DOHH2 (cell line): ENCODE measurements around the gene TMEM182.

ENCODE experiments used
- H3F3A ChIP-seq: fragments of 200-600 bp; sonication (generic), shearing (Covaris generic); 2 replicates; pipeline ENCODE4 v1.6.0; 2016; ENCODE audit warnings: antibody characterized with exemption, mild to moderate bottlenecking; ENCODE audit not compliant: control insufficient read depth, insufficient read depth
- H3K27ac ChIP-seq: fragments of 200-600 bp; sonication (generic); 2 replicates; pipeline ENCODE4 v1.5.1; 2014; ENCODE audit warnings: low read depth, mild to moderate bottlenecking, low read length, moderate library complexity
- H3K27me3 ChIP-seq: fragments of 200-600 bp; sonication (generic); 2 replicates; pipeline ENCODE4 v1.6.1; 2014; ENCODE audit warnings: mild to moderate bottlenecking, low read length, mixed read lengths; ENCODE audit not compliant: control insufficient read depth
- H3K36me3 ChIP-seq: fragments of 200-600 bp; sonication (generic); 2 replicates; pipeline ENCODE4 v1.6.1; 2014; ENCODE audit warnings: mild to moderate bottlenecking, low read length, moderate library complexity, mixed read lengths; ENCODE audit not compliant: control insufficient read depth
- H3K4me1 ChIP-seq: fragments of 200-600 bp; sonication (generic); 2 replicates; pipeline ENCODE4 v1.6.1; 2014; ENCODE audit warnings: mild to moderate bottlenecking, low read length, mixed read lengths; ENCODE audit not compliant: control insufficient read depth
- H3K4me2 ChIP-seq: fragments of 200-600 bp; sonication (generic); 2 replicates; pipeline ENCODE4 v1.6.0; 2014; ENCODE audit warnings: mild to moderate bottlenecking, low read length, moderate library complexity
- H3K4me3 ChIP-seq: fragments of 200-600 bp; sonication (generic); 2 replicates; pipeline ENCODE4 v1.5.1; 2014; ENCODE audit warnings: mild to moderate bottlenecking, low read length, mixed read lengths
- H3K79me2 ChIP-seq: fragments of 200-600 bp; sonication (generic); 2 replicates; pipeline ENCODE4 v1.6.1; 2014; ENCODE audit warnings: mild to moderate bottlenecking, low read length, mixed read lengths; ENCODE audit not compliant: control insufficient read depth
- H3K9me2 ChIP-seq: fragments of 200-600 bp; sonication (generic); replicated peaks from 2 replicates; pipeline ENCODE4 v1.6.1; 2014; ENCODE audit warnings: mild to moderate bottlenecking, low read length, mixed read lengths; ENCODE audit not compliant: control insufficient read depth
- H3K9me3 ChIP-seq: fragments of 200-600 bp; sonication (generic); 2 replicates; pipeline ENCODE4 v1.6.1; 2014; ENCODE audit warnings: antibody characterized with exemption, low read length, mixed read lengths; ENCODE audit not compliant: control insufficient read depth, insufficient read depth
- H4K20me1 ChIP-seq: fragments of 200-600 bp; sonication (generic); 2 replicates; pipeline ENCODE4 v1.6.0; 2014; ENCODE audit warnings: low read depth, mild to moderate bottlenecking, antibody characterized with exemption, low read length, moderate library complexity; ENCODE audit not compliant: control insufficient read depth, insufficient read depth
- EZH2phosphoT487 ChIP-seq: fragments of 200-600 bp; sonication (generic); IDR thresholded peaks from 2 replicates; pipeline ENCODE4 v1.6.1; 2017; ENCODE audit warnings: borderline replicate concordance, mild to moderate bottlenecking, antibody characterized with exemption, low read length, moderate library complexity, mixed read lengths
- TF ChIP-seq, protein P1 (sequence below): fragments of 200-600 bp; sonication (generic); IDR thresholded peaks from one replicate; pipeline ENCODE4 v1.5.1; 2014; ENCODE audit warnings: antibody characterized with exemption, mild to moderate bottlenecking, low read depth, low read length; ENCODE audit not compliant: poor library complexity, severe bottlenecking

Gene TMEM182

GRCh38 chr2:102782187-102782586 is 20.4 kb downstream of the TMEM182 start:
- no peaks in the 10 kb centered on the region for H3F3A ChIP-seq
- H4K20me1 ChIP-seq: no peaks in the 10 kb centered on the region
- no peaks in the 10 kb centered on the region for H3K4me1 ChIP-seq
- no peaks in the 10 kb centered on the region for H3K9me2 ChIP-seq
- TF ChIP-seq, protein P1, sequence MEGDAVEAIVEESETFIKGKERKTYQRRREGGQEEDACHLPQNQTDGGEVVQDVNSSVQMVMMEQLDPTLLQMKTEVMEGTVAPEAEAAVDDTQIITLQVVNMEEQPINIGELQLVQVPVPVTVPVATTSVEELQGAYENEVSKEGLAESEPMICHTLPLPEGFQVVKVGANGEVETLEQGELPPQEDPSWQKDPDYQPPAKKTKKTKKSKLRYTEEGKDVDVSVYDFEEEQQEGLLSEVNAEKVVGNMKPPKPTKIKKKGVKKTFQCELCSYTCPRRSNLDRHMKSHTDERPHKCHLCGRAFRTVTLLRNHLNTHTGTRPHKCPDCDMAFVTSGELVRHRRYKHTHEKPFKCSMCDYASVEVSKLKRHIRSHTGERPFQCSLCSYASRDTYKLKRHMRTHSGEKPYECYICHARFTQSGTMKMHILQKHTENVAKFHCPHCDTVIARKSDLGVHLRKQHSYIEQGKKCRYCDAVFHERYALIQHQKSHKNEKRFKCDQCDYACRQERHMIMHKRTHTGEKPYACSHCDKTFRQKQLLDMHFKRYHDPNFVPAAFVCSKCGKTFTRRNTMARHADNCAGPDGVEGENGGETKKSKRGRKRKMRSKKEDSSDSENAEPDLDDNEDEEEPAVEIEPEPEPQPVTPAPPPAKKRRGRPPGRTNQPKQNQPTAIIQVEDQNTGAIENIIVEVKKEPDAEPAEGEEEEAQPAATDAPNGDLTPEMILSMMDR: no peak
- TF ChIP-seq EZH2phosphoT487: no peak
- no peaks in the 10 kb centered on the region for H3K36me3 ChIP-seq
- H3K27me3 ChIP-seq: no peaks in the 10 kb centered on the region
- H3K9me3 ChIP-seq: no peaks in the 10 kb centered on the region
- no peak overlapping the region for H3K4me3 ChIP-seq
- H3K4me2 ChIP-seq: no peak overlapping the region
- no peak overlapping the region for H3K27ac ChIP-seq
- H3K79me2 ChIP-seq: no peaks in the 10 kb centered on the region

- no peak overlapping the region for H3K4me3 ChIP-seq
- no peaks in the 10 kb centered on the region for H3K9me3 ChIP-seq
- no peak overlapping the region for H3K4me2 ChIP-seq
- H3K9me2 ChIP-seq: no peaks in the 10 kb centered on the region
- no peaks in the 10 kb centered on the region for H3F3A ChIP-seq
- H3K4me1 ChIP-seq: no peaks in the 10 kb centered on the region
- H3K27me3 ChIP-seq: no peaks in the 10 kb centered on the region
- no peak overlapping the region for H3K27ac ChIP-seq
- H3K36me3 ChIP-seq: no peaks in the 10 kb centered on the region
- no peaks in the 10 kb centered on the region for H3K79me2 ChIP-seq
- no peaks in the 10 kb centered on the region for H4K20me1 ChIP-seq
- TF ChIP-seq EZH2phosphoT487: no peak
Measured at GRCh38 chr2:102782933-102783332, 21.1 kb downstream of the TMEM182 start.

DNA sequence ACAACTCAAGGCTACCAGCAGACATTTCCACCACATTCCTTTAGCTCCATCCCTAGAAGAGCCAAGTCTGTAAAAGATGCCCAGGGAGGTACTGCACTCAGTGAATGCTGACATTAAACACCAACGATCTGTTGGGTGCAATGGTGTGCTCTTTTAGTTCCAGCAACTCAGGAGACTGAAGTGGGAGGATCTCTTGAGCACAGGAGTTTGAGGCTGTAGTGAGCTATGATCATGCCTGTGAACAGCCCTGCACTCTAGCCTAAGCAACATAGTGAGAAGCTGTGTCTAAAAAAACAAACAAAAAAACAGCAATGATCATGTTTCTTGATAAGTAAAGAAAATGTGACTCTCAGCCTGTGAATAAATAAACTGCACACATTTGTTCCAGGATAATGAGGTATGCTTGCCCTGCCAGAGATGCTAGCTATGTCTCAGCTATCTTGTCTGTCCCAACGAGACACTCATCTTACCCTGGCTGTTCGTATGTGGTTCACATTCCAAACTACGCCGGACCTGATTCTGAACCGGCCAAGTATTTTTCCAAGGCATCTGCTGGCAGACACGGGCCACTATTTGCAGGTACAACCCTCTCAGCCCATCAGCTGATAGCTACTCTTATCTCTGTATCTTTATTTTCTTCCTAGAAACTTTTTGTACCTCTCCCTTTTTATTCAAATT is 21.8 kb downstream of the TMEM182 start:
- Histone ChIP-seq H3K9me3 (no peaks in the 10 kb centered on the region), H3K9me2 (no peaks in the 10 kb centered on the region), H3K79me2 (no peaks in the 10 kb centered on the region), H3K4me2 (no peak overlapping the region), H3K27ac (no peak overlapping the region), H3K4me1 (no peaks in the 10 kb centered on the region), H3K36me3 (no peaks in the 10 kb centered on the region), H3K27me3 (no peaks in the 10 kb centered on the region), H3K4me3 (no peak overlapping the region), H3F3A (no peaks in the 10 kb centered on the region), H4K20me1 (no peaks in the 10 kb centered on the region)
- TF ChIP-seq, protein P1: no peak

- Histone ChIP-seq H3K27me3 (no peaks in the 10 kb centered on the region), H3K36me3 (no peaks in the 10 kb centered on the region), H3K4me1 (no peaks in the 10 kb centered on the region), H4K20me1 (no peaks in the 10 kb centered on the region), H3K9me3 (no peaks in the 10 kb centered on the region), H3K4me2 (no peak overlapping the region), H3K9me2 (no peaks in the 10 kb centered on the region), H3K4me3 (no peak overlapping the region), H3F3A (no peaks in the 10 kb centered on the region), H3K27ac (no peak overlapping the region), H3K79me2 (no peaks in the 10 kb centered on the region)
- TF ChIP-seq, protein P1: no peak
- TF ChIP-seq EZH2phosphoT487: no peak
Measured at GRCh38 chr2:102784940-102785339, 23.1 kb downstream of the TMEM182 start.
